Activated naive CD8-positive, alpha-beta T cell treated with anti-CD3 and anti-CD28 coated beads, Interleukin-2, amount 10 ng/mL, durations not matched to agents 7 days and 5 days (primary cell): Measurements from ENCODE around the gene AFMID. TPM values are rescaled to one million over a fixed set of nuclear protein-coding genes. Genes with fewer than 3 reads are reported as not detected.
"Not testable (repeated sequence)": the region's sequence is repeated elsewhere in the genome, so short reads cannot be mapped to it uniquely, and the experiment has no call there.

Source experiments
- ATAC-seq: fragments of 150-1000 bp; cut with Tn5 transposase; one replicate; pipeline ENCODE4 v1.10.0; 2021; ENCODE audit warnings: low read depth, moderate library complexity
- POLR2A ChIA-PET: fragments of 350-600 bp; sonication (Branson Sonifier 250); formaldehyde crosslinking; loops from one replicate; lab custom pipeline; 2021; ENCODE audit warnings: antibody characterized with exemption; lab: Charles Lee
- DNase-seq: peaks from one replicate; pipeline ENCODE4 v3.0.0; 2021
- H3K27ac Mint-ChIP-seq: one replicate; pipeline ENCODE4 v1.8.0; 2022; ENCODE audit warnings: mild to moderate bottlenecking, mixed read lengths
- H3K27me3 Mint-ChIP-seq: one replicate; pipeline ENCODE4 v1.8.0; 2022; ENCODE audit warnings: mild to moderate bottlenecking, moderate library complexity, mixed read lengths
- H3K36me3 Mint-ChIP-seq: one replicate; pipeline ENCODE4 v1.8.0; 2021; ENCODE audit warnings: mild to moderate bottlenecking, mixed read lengths
- H3K4me1 Mint-ChIP-seq: one replicate; pipeline ENCODE4 v1.8.0; 2021; ENCODE audit warnings: mixed read lengths
- H3K4me3 Mint-ChIP-seq: one replicate; pipeline ENCODE4 v1.8.0; 2022; ENCODE audit warnings: mild to moderate bottlenecking, moderate library complexity, mixed read lengths
- H3K9me3 Mint-ChIP-seq: one replicate; pipeline ENCODE4 v1.8.0; 2021; ENCODE audit warnings: mixed read lengths
- total RNA-seq, 2 experiments: library from RNA; stranded (reverse); gene quantifications; one replicate each; pipeline ENCODE4 v1.2.3, GENCODE V29; 2021

AFMID gene, protein sequence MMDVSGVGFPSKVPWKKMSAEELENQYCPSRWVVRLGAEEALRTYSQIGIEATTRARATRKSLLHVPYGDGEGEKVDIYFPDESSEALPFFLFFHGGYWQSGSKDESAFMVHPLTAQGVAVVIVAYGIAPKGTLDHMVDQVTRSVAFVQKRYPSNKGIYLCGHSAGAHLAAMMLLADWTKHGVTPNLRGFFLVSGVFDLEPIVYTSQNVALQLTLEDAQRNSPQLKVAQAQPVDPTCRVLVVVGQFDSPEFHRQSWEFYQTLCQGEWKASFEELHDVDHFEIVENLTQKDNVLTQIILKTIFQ
- total RNA-seq: 10 to 100 TPM; 11.3 to 13.4 TPM

DNA sequence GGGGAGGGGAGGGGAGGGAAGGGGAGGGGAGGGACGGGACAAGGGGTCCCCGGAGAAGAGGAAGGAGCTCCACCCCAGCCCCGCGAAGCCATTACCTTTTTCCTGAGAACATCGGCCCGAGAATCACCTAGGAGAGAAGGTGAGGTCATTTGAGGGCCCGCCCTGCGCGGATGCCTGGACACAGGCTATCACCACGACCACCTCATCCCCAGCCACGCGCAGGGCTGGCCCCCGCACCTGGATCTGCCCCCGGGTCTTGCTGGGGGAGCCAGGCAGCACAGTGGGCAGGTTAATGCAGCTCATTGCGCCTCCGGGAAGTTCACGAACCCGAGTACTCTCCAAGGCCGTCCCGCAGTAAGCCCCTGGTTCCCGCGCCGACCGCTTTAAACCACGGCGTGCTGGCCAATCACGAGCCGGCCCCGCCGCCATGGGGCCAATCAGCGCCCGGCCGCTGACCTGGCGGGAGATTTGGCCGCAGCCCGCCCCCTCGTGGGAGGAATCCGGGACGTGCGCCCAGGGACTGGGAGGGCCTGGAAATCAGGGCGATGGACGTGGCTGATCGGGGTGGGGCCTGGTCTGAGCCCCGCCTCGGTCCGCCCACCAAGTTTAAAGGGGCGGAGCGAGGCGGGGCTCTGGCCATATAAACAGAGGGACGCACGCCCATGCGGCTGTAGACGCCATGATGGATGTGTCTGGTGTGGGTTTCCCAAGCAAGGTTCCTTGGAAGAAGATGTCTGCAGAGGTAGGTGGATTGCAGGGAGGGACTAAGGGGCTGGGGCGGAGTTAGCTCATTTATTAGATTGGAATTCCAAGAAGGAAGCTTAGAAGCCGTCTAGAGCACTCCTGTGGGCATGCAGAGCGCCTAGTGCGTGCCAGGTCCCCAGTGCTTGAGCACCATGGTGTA, at the start of gene AFMID, which contains the start of gene TK1:
Gene AFMID, plus strand, starts transcription at position 671 of the 904 bp plus-strand sequence. Its CDS starts 9 bp downstream, at position 680.
Gene TK1, minus strand, starts transcription at position 361 of the 904 bp plus-strand sequence. Its CDS starts 58 bp downstream, at position 303.
- peak within 1 kb of the TSS; percentile 94 for H3K4me3 Mint-ChIP-seq
- H3K9me3 Mint-ChIP-seq: no peaks in the 10 kb centered on the region
- peak within 1 kb of the TSS; percentile 75 for H3K27ac Mint-ChIP-seq
- DNase-seq (peak; percentile 96), ATAC-seq (peak; percentile 94)
- POLR2A ChIA-PET: interaction anchor here (0.7 to 1.9 kb wide), 6 partner anchors 11 to 168 kb away, joined by 3 to 6 read pairs (median 4); partner anchors contain the start of genes BIRC5 and TMC8
- no peaks in the 10 kb centered on the region for H3K27me3 Mint-ChIP-seq
- H3K4me1 Mint-ChIP-seq: peaks cover 35% of the 10 kb centered on the region
- peaks cover 22% of the 10 kb centered on the region for H3K36me3 Mint-ChIP-seq

DNA sequence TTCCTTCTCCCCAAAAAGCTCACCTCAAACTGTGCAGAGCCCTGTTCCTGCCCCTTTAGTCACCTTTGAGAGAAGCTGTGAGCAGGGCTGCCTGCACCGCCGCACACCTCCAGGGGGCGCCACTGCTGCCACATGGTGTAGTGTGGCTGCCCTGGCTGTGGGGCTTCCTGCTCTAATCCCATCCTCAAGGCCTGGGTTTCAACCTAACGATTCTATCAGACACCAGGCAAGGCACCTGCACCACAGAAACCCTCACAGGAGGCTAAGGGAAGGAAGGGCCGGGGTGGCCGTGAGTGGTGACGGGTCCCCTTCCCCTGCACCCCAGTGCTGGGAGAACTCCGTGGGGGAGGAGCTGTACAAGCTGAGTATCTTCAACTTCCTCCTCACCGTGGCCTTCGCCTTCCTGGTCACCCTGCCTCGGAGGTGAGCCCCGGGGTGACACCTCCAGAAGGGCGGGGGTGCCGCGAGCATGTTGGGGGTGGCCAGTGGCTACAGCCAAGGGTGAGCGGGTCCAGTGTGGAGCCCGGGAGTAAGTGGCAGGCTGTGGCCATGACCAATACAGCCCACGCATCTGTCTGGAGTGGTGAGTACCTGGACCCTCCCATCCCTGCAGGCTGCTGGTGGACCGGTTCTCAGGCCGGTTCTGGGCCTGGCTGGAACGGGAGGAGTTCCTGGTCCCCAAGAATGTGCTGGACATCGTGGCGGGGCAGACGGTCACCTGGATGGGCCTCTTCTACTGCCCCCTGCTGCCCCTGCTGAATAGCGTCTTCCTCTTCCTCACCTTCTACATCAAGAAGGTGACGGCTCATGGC, 49.6 kb upstream of the AFMID start:
- Mint-ChIP-seq H3K4me3 (peak overlapping the region; percentile 72), H3K36me3 (peaks cover 38% of the 10 kb centered on the region), H3K4me1 (peaks cover 56% of the 10 kb centered on the region)

DNA sequence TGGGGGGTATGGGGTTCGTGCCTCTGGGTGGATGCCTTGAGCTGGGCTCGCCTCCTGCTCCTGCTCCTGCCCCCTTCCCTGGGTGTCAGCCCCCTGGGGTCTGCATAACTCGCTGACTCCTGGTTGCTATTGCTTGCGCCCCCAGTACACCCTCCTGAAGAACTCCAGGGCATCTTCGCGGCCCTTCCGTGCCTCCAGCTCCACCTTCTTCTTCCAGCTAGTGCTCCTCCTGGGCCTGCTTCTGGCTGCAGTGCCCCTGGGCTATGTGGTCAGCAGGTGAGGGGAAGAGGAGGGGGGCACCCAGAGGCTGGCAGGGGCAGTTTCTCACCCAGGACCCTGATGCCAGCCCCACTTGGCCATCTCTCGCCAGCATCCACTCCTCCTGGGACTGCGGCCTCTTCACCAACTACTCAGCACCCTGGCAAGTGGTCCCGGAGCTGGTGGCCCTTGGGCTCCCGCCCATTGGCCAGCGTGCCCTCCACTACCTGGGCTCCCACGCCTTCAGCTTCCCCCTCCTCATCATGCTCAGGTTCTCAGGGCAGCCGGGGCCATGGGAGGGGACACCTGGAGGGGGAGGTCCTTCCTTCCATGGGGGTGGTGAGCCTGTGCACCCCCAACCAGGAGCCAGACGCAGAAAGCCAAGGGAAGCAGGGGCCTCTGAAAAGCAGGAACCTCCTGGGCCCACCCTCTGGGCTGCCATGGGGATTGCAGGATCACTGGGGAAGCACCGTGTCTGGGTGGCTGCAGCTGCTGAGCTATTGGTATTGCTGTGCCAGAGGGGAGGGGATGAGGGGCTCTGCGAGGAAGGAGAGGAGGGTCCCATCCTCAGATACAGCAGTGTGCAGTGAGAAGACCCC, 48.7 kb upstream of the AFMID start:
- ATAC-seq (no peak), DNase-seq (no peak)
- POLR2A ChIA-PET: interaction anchor here (0.8 to 14.8 kb wide), 8 partner anchors 14 to 257 kb away, joined by 3 to 380 read pairs (median 6); partner anchors contain the start of genes TMC6 and TMC8
- no peaks in the 10 kb centered on the region for H3K9me3 Mint-ChIP-seq
- peak overlapping the region; percentile 39 for H3K4me3 Mint-ChIP-seq
- H3K27me3 Mint-ChIP-seq: no peaks in the 10 kb centered on the region
- H3K27ac Mint-ChIP-seq: peak overlapping the region; percentile 82
- peaks cover 34% of the 10 kb centered on the region for H3K36me3 Mint-ChIP-seq
- peaks cover 56% of the 10 kb centered on the region for H3K4me1 Mint-ChIP-seq

More for the DNA sequence above, 49.6 kb upstream of the AFMID start:
- Mint-ChIP-seq H3K27ac (peak overlapping the region; percentile 82), H3K27me3 (no peaks in the 10 kb centered on the region), H3K9me3 (no peaks in the 10 kb centered on the region)
- POLR2A ChIA-PET: interaction anchor here (0.8 to 14.8 kb wide), 9 partner anchors 13 to 256 kb away, joined by 3 to 380 read pairs (median 5); partner anchors contain the start of genes TMC6 and TMC8
- ATAC-seq (peak; percentile 26), DNase-seq (peak; percentile 74)

DNA sequence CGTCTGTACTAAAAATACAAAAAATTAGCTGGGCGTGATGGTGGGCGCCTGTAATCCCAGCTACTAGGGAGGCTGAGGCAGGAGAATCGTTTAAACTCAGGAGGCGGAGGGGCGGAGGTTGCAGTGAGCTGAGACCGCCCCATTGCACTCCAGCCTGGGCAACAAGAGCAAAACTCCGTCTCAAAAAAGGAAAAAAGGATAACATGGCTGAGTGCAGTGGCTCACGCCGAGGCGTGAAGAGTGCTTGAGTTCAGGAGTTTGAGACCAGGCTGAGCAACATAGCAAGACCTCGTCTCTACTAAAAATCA, 47.3 kb upstream of the AFMID start:
- DNase-seq, H3K9me3 Mint-ChIP-seq, ATAC-seq, H3K27me3 Mint-ChIP-seq: not testable (repeated sequence)
- Mint-ChIP-seq H3K4me3 (peak overlapping the region; percentile 22), H3K27ac (peak overlapping the region; percentile 68), H3K4me1 (peaks cover 45% of the 10 kb centered on the region), H3K36me3 (peaks cover 23% of the 10 kb centered on the region)
- POLR2A ChIA-PET: interaction anchor here (0.7 to 14.8 kb wide), 8 partner anchors 16 to 181 kb away, joined by 3 to 380 read pairs (median 4); partner anchors contain the start of genes TMC6, TMC8 and TNRC6C

DNA sequence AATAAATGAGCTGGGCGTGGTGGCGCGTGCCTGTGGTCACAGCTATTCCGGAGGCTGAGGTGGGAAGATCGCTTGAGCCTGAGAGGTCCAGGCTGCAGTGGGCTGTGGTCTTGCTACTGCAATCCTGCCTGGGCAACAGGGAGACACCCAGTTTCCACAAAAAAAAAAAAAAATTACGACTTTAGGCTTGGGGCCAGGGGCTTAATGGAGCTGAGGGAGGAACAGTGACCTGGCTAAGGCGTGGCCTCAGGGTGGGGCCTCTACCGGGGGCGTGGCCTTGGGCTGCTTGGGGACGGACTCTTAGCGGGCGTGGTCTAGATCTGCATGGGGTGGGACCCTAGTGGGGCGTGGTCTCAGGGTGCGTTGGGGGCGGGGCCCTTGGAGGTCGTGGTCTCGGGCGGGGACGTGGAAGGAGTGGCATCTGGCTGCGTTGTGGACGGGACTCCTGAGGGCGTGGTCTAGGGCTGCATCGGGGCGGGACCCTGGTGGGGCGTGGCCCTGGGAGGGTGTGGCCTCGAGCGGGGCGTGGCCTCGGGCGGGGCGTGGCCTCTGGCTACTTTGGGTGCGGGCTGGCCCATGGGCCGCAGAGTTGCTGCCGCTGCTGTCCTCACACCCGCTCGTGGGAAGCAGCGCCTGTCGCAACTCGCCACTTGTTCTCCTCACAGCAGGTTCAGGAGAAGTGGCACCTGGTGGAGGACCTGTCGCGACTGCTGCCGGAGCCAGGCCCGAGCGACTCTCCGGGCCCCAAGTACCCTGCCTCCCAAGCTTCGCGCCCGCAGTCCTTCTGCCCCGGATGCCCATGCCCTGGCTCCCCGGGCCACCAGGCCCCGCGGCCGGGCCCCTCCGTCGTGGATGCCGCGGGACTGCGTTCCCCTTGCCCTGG, 46.8 kb upstream of the AFMID start:
- POLR2A ChIA-PET: interaction anchor here (0.5 to 14.8 kb wide), 12 partner anchors 11 to 1752 kb away, joined by 3 to 380 read pairs (median 4); partner anchors contain the start of genes TMC6, TMC8 and TNRC6C
- no peaks in the 10 kb centered on the region for H3K9me3 Mint-ChIP-seq
- peaks cover 20% of the 10 kb centered on the region for H3K36me3 Mint-ChIP-seq
- H3K27ac Mint-ChIP-seq: peak overlapping the region; percentile 68
- ATAC-seq (peak; percentile 73), DNase-seq (peak; percentile 97)
- peaks cover 44% of the 10 kb centered on the region for H3K4me1 Mint-ChIP-seq
- H3K27me3 Mint-ChIP-seq: no peaks in the 10 kb centered on the region
- peak overlapping the region; percentile 22 for H3K4me3 Mint-ChIP-seq

DNA sequence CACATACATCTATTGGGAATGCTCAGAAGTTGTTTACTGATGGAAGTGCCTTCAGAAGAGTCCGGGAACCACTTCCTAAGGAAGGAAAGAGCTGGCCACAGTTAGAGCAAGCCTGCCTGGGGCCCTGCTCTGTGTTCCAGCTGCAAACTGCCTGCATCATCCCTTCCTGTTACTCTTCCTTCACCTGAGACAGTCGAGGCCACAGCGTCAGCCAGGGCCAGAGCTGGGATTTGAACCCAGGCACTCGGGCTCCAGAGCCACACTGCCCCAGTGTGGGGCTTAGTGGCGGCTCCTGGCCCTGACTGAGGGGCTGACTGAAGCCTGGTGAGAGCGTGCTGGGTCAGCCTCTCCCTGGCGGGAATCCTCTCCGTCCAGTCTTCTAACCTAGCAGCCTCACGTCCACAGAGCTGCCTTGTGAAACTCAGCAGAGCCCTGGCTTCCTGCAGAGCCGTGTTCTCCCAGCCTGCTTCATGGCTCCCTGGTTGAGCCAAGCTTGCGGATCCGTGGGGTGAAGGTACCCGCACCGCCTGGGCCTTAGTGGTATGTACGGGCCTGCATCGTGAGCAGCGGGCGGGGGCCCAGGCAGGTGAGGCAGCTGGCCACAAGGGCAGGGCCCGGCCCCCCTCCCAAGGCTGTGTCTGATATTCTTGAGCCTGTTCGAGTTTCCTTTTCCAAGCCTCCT, 45.6 kb upstream of the AFMID start:
- DNase-seq: no peak
- no peak for ATAC-seq
- POLR2A ChIA-PET: interaction anchor here (0.8 to 14.8 kb wide), 7 partner anchors 7 to 28 kb away, joined by 3 to 380 read pairs (median 4); partner anchors contain the start of genes TMC6 and TMC8
- Mint-ChIP-seq H3K36me3 (peaks cover 11% of the 10 kb centered on the region), H3K4me1 (peaks cover 36% of the 10 kb centered on the region), H3K27ac (no peak overlapping the region), H3K4me3 (no peak overlapping the region), H3K27me3 (no peaks in the 10 kb centered on the region), H3K9me3 (no peaks in the 10 kb centered on the region)

DNA sequence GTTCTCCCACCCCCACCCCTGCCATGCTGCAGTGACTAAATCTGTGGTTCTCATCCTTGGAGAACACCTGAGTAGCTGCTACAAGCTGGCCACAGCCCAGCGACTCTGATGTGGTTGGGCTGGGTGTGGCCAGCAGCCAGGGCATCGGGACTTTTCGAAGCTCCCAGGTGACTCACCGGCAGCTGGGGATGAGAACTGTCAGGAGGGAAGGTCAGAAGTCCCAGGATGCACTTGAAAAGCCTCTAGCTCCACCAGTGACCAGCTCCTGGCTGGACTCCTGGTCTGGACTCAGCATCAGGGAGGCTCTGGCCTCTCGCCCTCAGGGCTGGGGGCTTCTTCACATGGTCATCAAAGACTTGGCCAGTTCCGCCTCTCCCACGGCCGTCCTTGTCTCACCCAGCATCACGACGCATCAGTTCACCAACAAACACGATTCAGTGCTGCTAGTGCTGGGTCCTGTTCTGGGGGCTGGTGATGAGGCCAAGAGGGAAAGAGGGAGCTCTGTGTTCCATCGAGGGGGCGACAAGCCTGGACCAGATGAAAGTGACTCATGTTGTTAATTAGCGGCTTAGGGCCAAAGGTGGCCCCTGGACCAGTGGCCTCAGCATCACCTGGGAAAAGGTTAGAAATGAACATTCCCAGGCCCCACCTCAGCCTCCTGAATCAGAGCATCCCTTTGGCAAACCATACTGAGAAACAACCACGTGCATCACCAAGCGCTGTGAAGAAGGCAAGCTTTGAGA, 44.9 kb upstream of the AFMID start:
- DNase-seq: no peak
- Mint-ChIP-seq H3K9me3 (no peaks in the 10 kb centered on the region), H3K36me3 (peaks cover 10% of the 10 kb centered on the region), H3K27me3 (no peaks in the 10 kb centered on the region), H3K4me3 (no peak overlapping the region), H3K27ac (peak overlapping the region; percentile 9), H3K4me1 (peaks cover 31% of the 10 kb centered on the region)
- POLR2A ChIA-PET: interaction anchor here (0.8 to 14.8 kb wide), 6 partner anchors 8 to 27 kb away, joined by 3 to 380 read pairs (median 4); partner anchors contain the start of genes TMC6 and TMC8
- no peak for ATAC-seq

DNA sequence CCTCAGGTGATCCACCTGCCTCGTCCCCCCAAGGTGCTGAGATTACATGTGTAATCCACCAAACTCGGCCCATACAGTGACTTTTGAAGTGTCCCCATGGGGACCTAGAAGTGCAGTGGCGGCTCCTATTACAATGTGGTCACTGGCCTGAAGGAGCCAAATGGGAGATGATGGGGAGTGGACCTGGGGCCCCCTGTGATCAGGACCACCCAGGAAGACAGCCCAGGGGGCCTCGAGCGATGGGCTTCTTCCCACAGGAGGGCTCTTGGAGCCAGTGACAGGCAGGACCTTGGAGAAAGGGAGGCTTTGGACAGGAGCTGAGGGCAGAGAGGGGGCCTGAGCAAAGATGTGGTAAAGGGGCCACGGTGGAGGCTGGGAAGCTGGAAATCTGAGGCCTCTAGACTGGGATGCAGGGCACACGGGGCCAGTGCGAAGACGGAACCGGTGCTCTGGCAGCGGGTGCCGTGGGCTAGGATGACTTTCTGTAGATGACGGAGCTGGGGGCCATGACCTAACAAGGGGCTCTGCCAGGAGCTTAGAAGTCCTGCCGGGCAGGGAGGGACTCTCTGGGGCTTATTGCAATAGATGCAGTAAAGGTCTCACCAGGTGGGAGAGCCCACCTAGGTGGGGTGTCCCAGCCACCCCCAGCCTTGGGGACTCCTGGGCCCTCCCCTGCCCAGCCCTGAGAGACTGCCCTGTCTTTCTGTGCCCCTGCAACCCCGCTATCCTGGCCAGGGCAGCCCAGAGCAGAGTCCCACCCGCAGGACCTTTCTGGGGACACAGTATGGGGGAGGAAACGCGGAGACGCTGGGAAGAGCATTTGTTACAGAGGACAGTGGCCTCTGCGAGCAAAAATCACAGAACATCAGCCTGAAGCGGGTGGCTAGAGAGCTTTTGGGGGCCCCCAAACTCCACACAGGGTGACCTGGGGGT, 43.7 kb upstream of the AFMID start:
- Mint-ChIP-seq H3K4me3 (no peak overlapping the region), H3K36me3 (peaks cover 7% of the 10 kb centered on the region), H3K9me3 (no peaks in the 10 kb centered on the region), H3K4me1 (peaks cover 29% of the 10 kb centered on the region), H3K27ac (peak overlapping the region; percentile 75), H3K27me3 (no peaks in the 10 kb centered on the region)
- POLR2A ChIA-PET: interaction anchor here (0.6 to 14.8 kb wide), 4 partner anchors 9 to 1791 kb away, joined by 3 to 380 read pairs (median 8); partner anchors contain the start of genes TMC6 and TMC8
- no peak for ATAC-seq
- DNase-seq: no peak

DNA sequence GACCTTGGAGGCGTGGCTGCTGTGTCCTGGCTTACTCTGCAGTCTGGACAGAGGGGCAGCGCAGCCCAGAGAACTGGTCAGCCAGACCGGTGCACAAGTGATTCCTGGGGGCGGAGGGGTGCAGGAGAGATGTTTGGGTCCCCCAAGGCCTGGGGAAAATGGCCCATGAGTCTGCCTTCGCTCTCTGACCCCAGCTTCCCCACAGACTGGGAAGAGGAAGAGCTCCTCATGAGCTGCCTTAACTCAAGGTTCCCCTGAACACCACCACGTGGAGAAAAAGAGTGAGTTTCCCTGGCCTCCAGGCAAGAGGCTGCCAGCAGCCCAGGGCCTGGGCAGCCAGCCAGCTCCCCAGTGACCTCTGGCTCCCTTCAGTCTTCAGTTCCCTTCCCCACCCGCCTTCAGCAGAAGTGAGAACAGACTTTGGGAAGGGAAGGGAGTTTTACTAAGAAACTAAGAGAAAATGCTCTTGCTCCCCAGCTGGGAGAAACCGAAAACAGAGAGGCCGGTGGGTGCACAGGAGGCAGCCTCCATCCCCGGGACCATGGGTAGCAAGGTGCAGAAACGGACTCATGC, 42.9 kb upstream of the AFMID start:
- ATAC-seq: no peak
- Mint-ChIP-seq H3K9me3 (no peaks in the 10 kb centered on the region), H3K4me3 (no peak overlapping the region), H3K27ac (peak overlapping the region; percentile 75), H3K36me3 (peaks cover 7% of the 10 kb centered on the region), H3K27me3 (no peaks in the 10 kb centered on the region), H3K4me1 (peaks cover 24% of the 10 kb centered on the region)
- POLR2A ChIA-PET: interaction anchor here (1.0 to 14.8 kb wide), 4 partner anchors 10 to 25 kb away, joined by 3 to 380 read pairs (median 8); partner anchors contain the start of genes TMC6 and TMC8
- no peak for DNase-seq
